Kidney glomerular epithelial cell (primary cell): ENCODE results near the gene NOD1.
"Not testable (repeated sequence)": the region's sequence is repeated elsewhere in the genome, so short reads cannot be mapped to it uniquely, and the experiment has no call there.

Experiments used
- DNase-seq: peaks from one replicate; lab custom pipeline; 2025; lab: John Stamatoyannopoulos, UW

Gene NOD1

GRCh38 chr7:30503274-30504212 is 25.0 kb upstream of the NOD1 start:
- DNase-seq = no peak

GRCh38 chr7:30502470-30503251 is 24.1 kb upstream of the NOD1 start:
- no peak for DNase-seq

GRCh38 chr7:30501264-30501663 is 22.7 kb upstream of the NOD1 start:
- DNase-seq = no peak

GRCh38 chr7:30493228-30493627 is 14.6 kb upstream of the NOD1 start:
- no peak for DNase-seq

- no peak for DNase-seq
Measured at GRCh38 chr7:30491417-30491816, 12.8 kb upstream of the NOD1 start.

- DNase-seq = no peak
Measured at GRCh38 chr7:30487371-30487770, 8.8 kb upstream of the NOD1 start.

- DNase-seq = no peak
Measured at GRCh38 chr7:30485667-30486066, 7.1 kb upstream of the NOD1 start.

GRCh38 chr7:30481416-30481815 is 2.8 kb upstream of the NOD1 start:
- DNase-seq = not testable (repeated sequence)

GRCh38 chr7:30479202-30480120 is 877 bp upstream of the NOD1 start:
- DNase-seq = peak; percentile 6

- DNase-seq = no peak
Measured at GRCh38 chr7:30476459-30477145, 2.0 kb downstream of the NOD1 start.

- peak; percentile 30 for DNase-seq
Measured at GRCh38 chr7:30475580-30475979, 3.0 kb downstream of the NOD1 start.

- DNase-seq = no peak
Measured at GRCh38 chr7:30474893-30475292, 3.7 kb downstream of the NOD1 start.

- DNase-seq = no peak
Measured at GRCh38 chr7:30474485-30474884, 4.1 kb downstream of the NOD1 start.

GRCh38 chr7:30473903-30474302 is 4.7 kb downstream of the NOD1 start:
- no peak for DNase-seq

- DNase-seq = no peak
Measured at GRCh38 chr7:30472784-30473775, 5.5 kb downstream of the NOD1 start.

GRCh38 chr7:30472081-30472783 is 6.4 kb downstream of the NOD1 start:
- DNase-seq = no peak

- DNase-seq = no peak
Measured at GRCh38 chr7:30471205-30471604, 7.4 kb downstream of the NOD1 start.

GRCh38 chr7:30470771-30471170 is 7.8 kb downstream of the NOD1 start:
- peak; percentile 16 for DNase-seq

- no peak for DNase-seq
Measured at GRCh38 chr7:30470163-30470770, 8.3 kb downstream of the NOD1 start.
